ENCODE data around the gene DNAH2. TPM values are rescaled to one million over a fixed set of nuclear protein-coding genes. Genes with fewer than 3 reads are reported as not detected.

Gene DNAH2
- total RNA-seq, 2 experiments from 2014 or later = not detected

GRCh38 chr17:7834957-7835813, 117.6 kb downstream of the DNAH2 start:
- peak; percentile 84 for TF ChIP-seq CTCF (IDR thresholded peaks at IDR 0.05)
- intact Hi-C loops (cut with micrococcal nuclease) = no loop called here
- peak overlapping the region; percentile 91 for H3K27ac Mint-ChIP-seq
- peaks cover 41% of the 10 kb centered on the region for H3K4me1 Mint-ChIP-seq (ENCODE audit: low read depth)
- no peaks in the 10 kb centered on the region for H3K9me3 Mint-ChIP-seq
- ChIA-PET POLR2A (interaction anchor here (0.6 to 7.2 kb wide), 12 partner anchors 8 to 591 kb away, joined by 3 to 74 read pairs (median 4); partner anchors contain the start of genes CYB5D1, NAA38, RNF227 and TP53), CTCF (interaction anchor here (0.5 to 6.2 kb wide), 22 partner anchors 8 to 226 kb away, joined by 3 to 50 read pairs (median 4); partner anchors contain the start of genes CNTROB, NAA38, TP53 and TRAPPC1)
- ATAC-seq (peak; percentile 50), DNase-seq (peak; percentile 94)
- peak overlapping the region; percentile 83 for H3K4me3 Mint-ChIP-seq
- no peaks in the 10 kb centered on the region for H3K27me3 Mint-ChIP-seq
- peaks cover 5% of the 10 kb centered on the region for H3K36me3 Mint-ChIP-seq (ENCODE audit: low read depth)

GRCh38 chr17:7835814-7836595, 118.5 kb downstream of the DNAH2 start:
- CTCF ChIA-PET = interaction anchor here (0.7 to 6.2 kb wide), 14 partner anchors 9 to 225 kb away, joined by 3 to 50 read pairs (median 4); partner anchors contain the start of genes CNTROB, NAA38, TP53 and TRAPPC1
- Mint-ChIP-seq H3K9me3 (no peaks in the 10 kb centered on the region), H3K36me3 (ENCODE audit: low read depth) (peaks cover 13% of the 10 kb centered on the region), H3K27ac (peak overlapping the region; percentile 86), H3K4me1 (ENCODE audit: low read depth) (peaks cover 49% of the 10 kb centered on the region), H3K27me3 (no peaks in the 10 kb centered on the region), H3K4me3 (peak overlapping the region; percentile 83)
- intact Hi-C loops (cut with micrococcal nuclease) = no loop called here
- ATAC-seq (no peak), DNase-seq (peak; percentile 70)
- POLR2A ChIA-PET = interaction anchor here (0.6 to 7.2 kb wide), 7 partner anchors 12 to 337 kb away, joined by 3 to 74 read pairs (median 8); partner anchors contain the start of genes CYB5D1, NAA38 and TP53
- TF ChIP-seq CTCF (IDR thresholded peaks at IDR 0.05) = no peak

- Mint-ChIP-seq H3K9me3 (no peaks in the 10 kb centered on the region), H3K4me1 (ENCODE audit: low read depth) (peaks cover 54% of the 10 kb centered on the region), H3K36me3 (ENCODE audit: low read depth) (peaks cover 18% of the 10 kb centered on the region), H3K27me3 (no peaks in the 10 kb centered on the region), H3K27ac (peak overlapping the region; percentile 86), H3K4me3 (peak overlapping the region; percentile 83)
- CTCF ChIA-PET = interaction anchor here (0.9 to 6.2 kb wide), 6 partner anchors 12 to 154 kb away, joined by 3 to 50 read pairs (median 6); partner anchors contain the start of gene NAA38
- DNase-seq = peak; percentile 80
- intact Hi-C loops (cut with micrococcal nuclease) = no loop called here
- POLR2A ChIA-PET = interaction anchor here (0.6 to 7.2 kb wide), 10 partner anchors 11 to 439 kb away, joined by 3 to 74 read pairs (median 3); partner anchors contain the start of genes CYB5D1, NAA38 and TP53
- no peak for TF ChIP-seq CTCF (IDR thresholded peaks at IDR 0.05)
- no peak for ATAC-seq
Measured at GRCh38 chr17:7836596-7837407, 119.3 kb downstream of the DNAH2 start.

GRCh38 chr17:7837408-7838088, 120.0 kb downstream of the DNAH2 start:
- CTCF ChIA-PET = interaction anchor here (0.9 to 6.2 kb wide), 5 partner anchors 13 to 153 kb away, joined by 3 to 50 read pairs (median 6); partner anchors contain the start of gene NAA38
- Mint-ChIP-seq H3K27ac (peak overlapping the region; percentile 86), H3K36me3 (ENCODE audit: low read depth) (peaks cover 18% of the 10 kb centered on the region), H3K4me3 (peak overlapping the region; percentile 83), H3K27me3 (no peaks in the 10 kb centered on the region), H3K9me3 (no peaks in the 10 kb centered on the region), H3K4me1 (ENCODE audit: low read depth) (peaks cover 54% of the 10 kb centered on the region)
- ATAC-seq (no peak), DNase-seq (no peak)
- TF ChIP-seq CTCF (IDR thresholded peaks at IDR 0.05) = no peak
- POLR2A ChIA-PET = interaction anchor here (0.6 to 7.2 kb wide), 9 partner anchors 11 to 440 kb away, joined by 3 to 74 read pairs (median 3); partner anchors contain the start of genes CYB5D1, NAA38 and TP53
- intact Hi-C loops (cut with micrococcal nuclease) = no loop called here
